ENCODE data around the gene AP3D1. TPM values are rescaled to one million over a fixed set of nuclear protein-coding genes. Genes with fewer than 3 reads are reported as not detected.
"Not testable (repeated sequence)": the region's sequence is repeated elsewhere in the genome, so short reads cannot be mapped to it uniquely, and the experiment has no call there.

AP3D1 gene
- total RNA-seq (2021) (75.5 and 87.2 TPM in 2 replicates), Bru-seq, nascent RNA (percentile 62 among the genes with signal in this experiment), BruChase-seq, experiment 1, labeled RNA remaining after a 2-hour chase (percentile 72 among the genes with signal in this experiment), BruChase-seq, experiment 2, labeled RNA remaining after a 6-hour chase (percentile 84 among the genes with signal in this experiment)
- long read RNA-seq, full-length matches to known transcripts = 7 of 33 reads
- long read RNA-seq, partial matches to known transcripts = 8 of 33 reads
- long read RNA-seq, other reads (novel, unspliced or antisense) = 18 of 33 reads

- DNase-seq = peak; percentile 93 to 98
- Histone ChIP-seq H3K4me2 (peak within 1 kb of the TSS; percentile 94), H3K4me3 (peak within 1 kb of the TSS; percentile 83), H3K4me1 (replicated peaks; ENCODE audit: insufficient read depth) (peaks cover 43% of the 10 kb centered on the region), H3K27me3 (ENCODE audit: insufficient read depth, low read depth) (no peaks in the 10 kb centered on the region), H4K20me1 (ENCODE audit: insufficient read depth) (peaks cover 30% of the 10 kb centered on the region), H2AFZ (no peak within 1 kb of the TSS), H3K79me2 (ENCODE audit: low read depth) (peaks cover 46% of the 10 kb centered on the region), H3K27ac (peak within 1 kb of the TSS; percentile 68), H3K9me3 (ENCODE audit: insufficient read depth, low read depth) (no peaks in the 10 kb centered on the region), H3K9me2 (ENCODE audit: insufficient read depth) (no peaks in the 10 kb centered on the region), H3K36me3 (ENCODE audit: low read depth) (no peaks in the 10 kb centered on the region), H3F3A (ENCODE audit: insufficient read depth, low read depth) (peaks cover 24% of the 10 kb centered on the region)
- POLR2A ChIA-PET (ENCODE audit: unreplicated experiment) = interaction anchor here (0.5 to 0.6 kb wide), 4 partner anchors 54 to 938 kb away, joined by 3 to 9 read pairs (median 4); no protein-coding TSS in a partner anchor
- CTCF ChIA-PET = interaction anchor here (0.5 to 1.0 kb wide), 2 partner anchors 34 to 164 kb away, joined by 4 read pairs; no protein-coding TSS in a partner anchor
- no peak for TF ChIP-seq EZH2 (IDR thresholded peaks at IDR 0.05; ENCODE audit: low read depth)
- TF ChIP-seq CTCF (conservative IDR thresholded peaks at IDR 0.05) = no peak
- intact Hi-C loops (cut with micrococcal nuclease; ENCODE audit: unreplicated experiment) = loop anchor here (10.0 kb wide), 4 partner anchors 57 to 473 kb away; partner anchors contain the start of genes BTBD2, IZUMO4 and MOB3A
- BruUV-seq (replicated peaks) = no TSS peak
Observed at GRCh38 chr19:2151339-2152229, at the start of gene AP3D1. AP3D1 (minus strand) TSS chr19:2151566; CDS start chr19:2151334, 232 bp downstream.

GRCh38 chr19:2200624-2201294 is 49.4 kb upstream of the AP3D1 start:
- H3K4me1 ChIP-seq (replicated peaks; ENCODE audit: insufficient read depth); H3K27me3 ChIP-seq (ENCODE audit: insufficient read depth, low read depth); H3K4me3 ChIP-seq; POLR2A ChIA-PET (ENCODE audit: unreplicated experiment); CTCF ChIA-PET; H2AFZ ChIP-seq; H3K9me3 ChIP-seq (ENCODE audit: insufficient read depth, low read depth); H4K20me1 ChIP-seq (ENCODE audit: insufficient read depth); H3K27ac ChIP-seq; H3K79me2 ChIP-seq (ENCODE audit: low read depth); DNase-seq; H3F3A ChIP-seq (ENCODE audit: insufficient read depth, low read depth); BruUV-seq (replicated peaks); H3K9me2 ChIP-seq (ENCODE audit: insufficient read depth); H3K4me2 ChIP-seq; H3K36me3 ChIP-seq (ENCODE audit: low read depth); intact Hi-C loops (cut with micrococcal nuclease; ENCODE audit: unreplicated experiment): not testable (repeated sequence)

- POLR2A ChIA-PET (ENCODE audit: unreplicated experiment) = no interaction called here
- no TSS peak for BruUV-seq (replicated peaks)
Observed at GRCh38 chr19:2199861-2200623, 48.7 kb upstream of the AP3D1 start.

More at GRCh38 chr19:2199861-2200623, 48.7 kb upstream of the AP3D1 start:
- intact Hi-C loops (cut with micrococcal nuclease; ENCODE audit: unreplicated experiment) = no loop called here
- Histone ChIP-seq H3F3A (ENCODE audit: insufficient read depth, low read depth) (no peaks in the 10 kb centered on the region), H3K27me3 (ENCODE audit: insufficient read depth, low read depth) (no peaks in the 10 kb centered on the region), H3K9me3 (ENCODE audit: insufficient read depth, low read depth) (no peaks in the 10 kb centered on the region), H3K36me3 (ENCODE audit: low read depth) (no peaks in the 10 kb centered on the region), H3K4me3 (no peak overlapping the region), H2AFZ (no peak overlapping the region), H3K4me2 (no peak overlapping the region), H3K27ac (no peak overlapping the region), H3K4me1 (replicated peaks; ENCODE audit: insufficient read depth) (no peaks in the 10 kb centered on the region), H3K79me2 (ENCODE audit: low read depth) (no peaks in the 10 kb centered on the region), H4K20me1 (ENCODE audit: insufficient read depth) (no peaks in the 10 kb centered on the region), H3K9me2 (ENCODE audit: insufficient read depth) (no peaks in the 10 kb centered on the region)
- TF ChIP-seq EZH2 (IDR thresholded peaks at IDR 0.05; ENCODE audit: low read depth) (no peak), CTCF (conservative IDR thresholded peaks at IDR 0.05) (no peak)
- CTCF ChIA-PET = no interaction called here
- no peak for DNase-seq

All from PC-9 (cell line).